HG02759 (cell line): ENCODE measurements around the gene SPINT2.

Source experiments
- ATAC-seq: cut with Tn5 transposase; IDR thresholded peaks from one replicate; pipeline ENCODE4 v1.9.1; 2021; ENCODE audit warnings: mild to moderate bottlenecking, moderate library complexity; ENCODE audit not compliant: unreplicated experiment

The SPINT2 gene

DNA sequence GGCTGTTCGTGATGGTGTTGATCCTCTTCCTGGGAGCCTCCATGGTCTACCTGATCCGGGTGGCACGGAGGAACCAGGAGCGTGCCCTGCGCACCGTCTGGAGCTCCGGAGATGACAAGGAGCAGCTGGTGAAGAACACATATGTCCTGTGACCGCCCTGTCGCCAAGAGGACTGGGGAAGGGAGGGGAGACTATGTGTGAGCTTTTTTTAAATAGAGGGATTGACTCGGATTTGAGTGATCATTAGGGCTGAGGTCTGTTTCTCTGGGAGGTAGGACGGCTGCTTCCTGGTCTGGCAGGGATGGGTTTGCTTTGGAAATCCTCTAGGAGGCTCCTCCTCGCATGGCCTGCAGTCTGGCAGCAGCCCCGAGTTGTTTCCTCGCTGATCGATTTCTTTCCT is 27.5 kb downstream of the SPINT2 start:
- ATAC-seq, result no peak

DNA sequence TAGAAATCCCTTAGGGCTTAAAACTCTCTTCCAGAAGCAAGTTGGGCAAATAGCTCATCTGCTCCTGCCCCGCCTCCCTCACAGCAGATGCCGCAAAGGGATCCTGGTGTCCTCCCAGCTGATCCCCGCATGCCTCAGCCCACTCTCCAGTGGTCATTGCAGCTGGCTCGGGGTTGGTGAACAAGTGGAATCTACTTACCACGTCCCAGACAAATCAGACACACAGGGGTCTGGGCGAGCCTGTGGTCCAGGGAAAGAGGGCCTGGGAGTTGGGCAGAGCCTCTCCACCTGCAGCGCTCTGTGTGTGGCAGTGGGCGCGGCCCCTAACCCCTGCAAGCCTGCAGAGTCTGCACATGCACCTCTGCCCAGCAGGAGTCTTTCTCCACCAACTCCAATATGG is 28.9 kb downstream of the SPINT2 start:
- ATAC-seq, result no peak

DNA sequence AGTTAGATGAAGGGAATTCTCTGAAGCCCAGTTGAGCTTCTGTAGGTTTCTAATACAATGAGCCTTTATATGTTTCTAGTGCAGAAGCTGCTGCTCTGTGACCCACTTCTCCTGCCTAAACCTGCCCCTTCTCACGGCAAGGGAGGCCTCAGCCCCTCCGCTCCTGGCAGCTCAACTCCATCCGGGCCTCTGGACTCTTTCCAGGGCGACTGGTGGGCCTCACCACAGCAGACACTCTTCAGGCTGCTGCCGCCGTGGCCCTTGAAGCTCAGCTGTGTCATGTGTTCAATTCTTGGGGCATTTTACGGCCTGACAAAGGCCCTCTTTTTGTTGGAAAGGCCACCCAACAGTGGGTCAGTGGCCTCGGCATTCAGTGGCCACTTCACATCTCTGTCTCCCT is 29.7 kb downstream of the SPINT2 start:
- ATAC-seq, result no peak

DNA sequence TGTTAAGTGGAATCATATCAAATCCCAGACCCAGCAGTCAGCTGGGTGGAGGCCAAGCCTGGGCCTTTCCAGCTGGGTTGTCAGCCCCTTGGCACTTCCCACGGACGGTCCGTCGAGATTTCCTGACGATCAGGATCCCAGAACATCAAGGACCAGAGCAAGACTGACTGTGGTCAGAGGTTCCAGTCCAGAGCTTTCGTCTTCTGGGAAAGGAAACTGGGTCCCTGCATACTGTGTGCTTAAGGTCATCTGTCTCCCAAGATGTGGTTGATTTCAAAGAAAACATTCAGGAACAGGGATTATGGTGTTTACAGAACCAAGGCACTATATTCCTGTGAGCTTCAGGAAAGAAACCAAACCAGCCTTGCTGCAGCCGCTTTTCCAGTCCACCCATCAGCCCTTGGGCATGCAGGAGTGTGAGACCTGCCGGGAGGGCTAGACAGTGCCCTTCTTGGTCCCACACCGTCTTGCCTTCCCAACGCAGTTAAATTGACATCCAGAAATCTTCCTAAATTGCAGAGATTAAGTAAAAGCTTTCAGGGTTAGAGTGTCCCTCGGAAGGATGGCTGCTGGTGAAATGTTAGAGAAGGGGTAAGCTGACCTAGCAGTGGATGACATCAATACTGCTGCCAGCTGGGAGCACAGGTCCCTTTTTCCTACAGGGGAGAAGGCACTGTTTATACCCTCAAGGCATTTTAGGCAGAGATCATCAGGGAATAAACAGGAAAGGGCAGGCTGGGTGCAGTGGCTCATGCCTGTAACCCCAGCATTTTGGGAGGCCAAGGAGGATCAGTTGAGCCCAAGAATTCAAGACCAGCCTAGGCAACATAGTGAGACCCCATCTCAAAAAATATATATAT is 34.7 kb downstream of the SPINT2 start:
- ATAC-seq, result no peak

DNA sequence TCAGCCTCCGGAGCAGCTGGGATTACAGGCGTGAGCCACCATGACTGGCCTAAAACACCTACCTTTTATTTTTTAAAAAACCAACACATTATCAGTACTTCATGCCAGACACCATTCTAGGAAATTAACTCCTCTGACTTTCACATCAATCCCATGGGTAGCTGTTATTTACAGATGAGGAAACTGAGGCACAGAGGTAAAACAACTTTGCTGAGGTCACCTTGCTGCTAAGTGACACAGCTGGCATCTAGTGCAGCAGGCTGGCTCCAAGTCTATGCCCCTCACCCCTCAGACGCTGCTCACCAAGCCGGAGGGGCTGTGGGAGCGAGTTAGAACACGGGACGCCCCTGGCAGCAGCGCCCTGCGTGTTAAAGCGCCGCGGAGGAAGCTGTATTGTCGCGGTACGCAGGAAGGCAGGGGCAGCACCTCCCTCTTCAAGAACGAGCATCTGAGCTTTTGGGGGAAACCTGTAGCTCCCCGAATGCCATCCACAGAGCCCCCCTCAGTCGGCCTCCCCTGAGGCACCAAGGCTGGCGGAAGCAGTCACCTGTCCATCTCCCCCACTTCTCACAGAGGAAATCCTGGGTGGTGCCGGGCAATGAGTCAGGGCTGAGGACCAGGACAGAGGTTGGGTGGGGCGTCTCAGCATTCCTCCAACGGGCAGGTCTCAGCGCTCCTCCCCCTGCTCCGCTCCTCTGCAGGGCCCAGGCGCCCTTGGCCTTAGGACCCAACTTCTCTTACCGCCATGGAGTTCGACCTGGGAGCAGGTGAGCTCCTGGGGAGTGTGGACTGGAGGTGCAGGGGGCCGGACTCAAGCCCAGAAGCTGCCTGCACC is 39.4 kb downstream of the SPINT2 start, which contains the start of gene C19orf33:
Gene C19orf33, plus strand, starts transcription at position 735 of the 835 bp plus-strand sequence. Its CDS starts 11 bp downstream, at position 746.
- ATAC-seq, result no peak

DNA sequence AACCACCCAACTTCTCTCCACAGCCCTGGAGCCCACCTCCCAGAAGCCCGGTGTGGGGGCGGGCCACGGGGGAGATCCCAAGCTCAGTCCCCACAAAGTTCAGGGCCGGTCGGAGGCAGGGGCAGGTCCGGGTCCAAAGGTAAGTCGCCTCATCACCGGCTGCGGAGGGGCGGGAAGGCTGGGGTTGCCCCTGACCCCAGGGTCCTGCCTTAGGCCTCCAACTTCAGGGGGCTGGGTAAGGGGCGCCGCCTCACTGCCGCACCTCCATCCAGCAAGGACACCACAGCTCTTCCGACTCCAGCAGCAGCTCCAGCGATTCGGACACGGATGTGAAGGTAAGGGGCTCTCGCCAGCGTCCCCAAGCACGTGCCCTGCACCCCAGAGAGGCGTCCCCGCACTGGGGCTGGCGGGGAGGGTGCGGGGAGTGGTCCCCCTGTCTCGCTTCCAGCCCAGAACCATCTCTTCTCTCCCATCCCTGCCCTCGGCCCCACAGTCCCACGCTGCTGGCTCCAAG is 40.0 kb downstream of the SPINT2 start:
- ATAC-seq, result no peak

DNA sequence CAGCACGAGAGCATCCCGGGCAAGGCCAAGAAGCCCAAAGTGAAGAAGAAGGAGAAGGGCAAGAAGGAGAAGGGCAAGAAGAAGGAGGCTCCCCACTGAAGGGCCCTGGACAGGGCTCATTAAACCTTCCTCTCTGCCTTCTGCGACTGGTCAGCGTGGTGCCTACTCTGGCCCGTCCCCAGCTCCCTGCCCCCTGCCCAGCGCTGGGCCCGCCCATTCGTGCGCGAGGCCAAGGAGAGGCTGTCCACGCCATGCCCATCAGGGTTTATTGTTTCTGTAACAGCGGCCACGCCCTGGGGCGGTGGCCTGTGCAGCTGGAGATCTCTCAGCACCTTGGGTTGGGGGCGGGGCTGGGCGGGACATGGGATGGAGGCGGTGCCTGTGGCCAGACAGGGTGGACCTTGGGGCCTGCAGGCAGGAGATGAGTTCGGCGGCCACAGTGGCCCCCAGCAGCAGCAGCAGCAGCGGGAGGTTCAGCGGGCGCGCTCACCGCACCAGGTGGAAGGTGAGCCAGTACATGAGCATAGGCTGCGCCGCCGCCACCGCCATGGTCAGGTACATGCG is 40.6 kb downstream of the SPINT2 start:
- ATAC-seq, result no peak

DNA sequence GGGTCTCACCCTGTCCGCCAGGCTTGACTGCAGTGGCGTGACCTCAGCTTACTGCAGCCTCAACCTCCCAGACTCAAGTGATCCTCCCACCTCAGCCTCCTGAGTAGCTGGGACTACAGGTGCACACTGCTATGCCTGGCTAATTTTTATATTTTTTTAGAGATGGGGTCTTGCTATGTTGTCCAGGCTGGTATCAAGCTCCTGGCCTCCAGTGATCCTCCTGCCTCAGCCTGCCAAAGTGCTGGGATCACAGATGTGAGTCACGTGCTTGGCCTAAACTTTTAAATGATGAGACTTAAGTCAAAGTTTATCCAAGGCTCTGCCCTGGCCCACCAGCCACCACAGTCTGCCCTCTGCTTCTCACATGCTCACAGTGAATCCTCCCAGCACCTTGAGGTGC is 41.9 kb downstream of the SPINT2 start:
- no peak for ATAC-seq

DNA sequence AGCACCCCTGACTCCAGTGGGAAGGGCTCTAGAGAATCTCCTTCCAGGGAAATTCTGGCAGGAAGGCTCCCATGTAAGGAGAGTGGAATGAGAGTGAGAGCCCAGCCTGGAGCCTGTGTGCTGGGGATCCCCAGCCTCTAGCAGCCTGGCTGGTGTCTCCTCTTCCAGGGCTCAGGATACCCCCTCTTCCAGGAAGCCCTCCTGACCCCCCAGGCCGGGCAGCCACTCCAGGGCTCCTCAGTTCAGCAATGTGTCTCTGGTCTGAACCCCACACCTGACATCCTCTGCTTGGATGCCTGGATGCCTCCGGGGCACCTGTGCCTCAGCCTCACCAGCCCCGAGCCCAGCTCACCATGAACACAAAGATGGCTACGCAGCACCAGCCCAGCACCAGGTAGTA is 42.7 kb downstream of the SPINT2 start:
- ATAC-seq, result no peak

DNA sequence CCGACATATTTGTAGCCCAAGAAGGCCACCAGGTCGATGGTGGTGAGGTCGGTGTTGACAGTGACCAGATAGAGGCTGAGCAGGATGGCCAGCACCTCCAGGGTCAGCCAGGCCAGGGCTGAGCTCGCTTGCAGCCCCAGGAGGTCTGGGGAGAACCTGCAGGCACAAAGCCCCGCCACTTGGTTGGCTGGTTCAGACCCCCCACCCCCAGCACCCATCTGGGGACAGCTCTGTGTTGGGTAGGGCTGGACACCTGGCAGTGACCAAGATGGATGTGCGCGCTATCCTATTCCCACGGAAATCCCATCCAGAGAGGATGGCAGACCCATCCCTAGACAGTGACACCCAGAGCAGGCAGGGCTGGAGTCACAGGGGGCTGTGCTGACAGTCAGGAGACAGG is 43.2 kb downstream of the SPINT2 start:
- ATAC-seq, result no peak

DNA sequence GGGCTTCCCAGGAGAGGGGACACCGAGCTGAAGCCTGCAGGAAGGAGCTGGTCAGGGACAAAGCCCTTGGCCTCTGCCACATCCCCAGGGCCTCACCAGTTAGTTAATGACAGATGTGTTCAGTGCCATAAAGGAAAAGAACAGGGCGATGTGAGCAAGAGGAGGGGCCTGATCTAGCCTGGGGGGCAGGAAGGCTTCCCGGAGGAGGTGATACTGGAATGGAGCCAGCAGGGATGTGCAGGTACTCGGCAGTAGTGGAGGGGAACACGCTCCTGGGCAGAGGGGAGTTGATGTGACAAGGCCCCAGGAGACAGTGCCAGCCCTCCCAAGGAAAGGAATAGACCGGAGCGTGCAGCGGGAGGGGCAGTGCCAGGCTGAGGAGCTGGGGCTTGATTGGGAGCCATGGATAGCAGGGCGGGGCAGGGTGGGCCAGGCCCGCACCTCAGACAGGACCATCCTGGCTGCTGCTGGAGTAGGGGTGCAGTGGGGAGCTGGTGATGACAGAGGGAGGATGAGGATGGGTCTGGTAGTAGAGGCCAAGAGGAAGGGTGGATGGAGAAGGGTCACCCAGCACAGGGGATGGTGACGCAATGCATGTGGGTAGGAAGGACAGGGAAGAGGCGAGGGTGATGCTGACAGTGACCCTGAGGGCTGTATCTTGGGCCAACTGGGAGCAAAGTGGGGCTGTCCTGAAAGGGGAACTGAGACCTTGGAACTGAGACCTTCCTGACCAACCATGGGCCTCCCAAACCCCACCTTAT is 43.8 kb downstream of the SPINT2 start:
- ATAC-seq, result no peak

DNA sequence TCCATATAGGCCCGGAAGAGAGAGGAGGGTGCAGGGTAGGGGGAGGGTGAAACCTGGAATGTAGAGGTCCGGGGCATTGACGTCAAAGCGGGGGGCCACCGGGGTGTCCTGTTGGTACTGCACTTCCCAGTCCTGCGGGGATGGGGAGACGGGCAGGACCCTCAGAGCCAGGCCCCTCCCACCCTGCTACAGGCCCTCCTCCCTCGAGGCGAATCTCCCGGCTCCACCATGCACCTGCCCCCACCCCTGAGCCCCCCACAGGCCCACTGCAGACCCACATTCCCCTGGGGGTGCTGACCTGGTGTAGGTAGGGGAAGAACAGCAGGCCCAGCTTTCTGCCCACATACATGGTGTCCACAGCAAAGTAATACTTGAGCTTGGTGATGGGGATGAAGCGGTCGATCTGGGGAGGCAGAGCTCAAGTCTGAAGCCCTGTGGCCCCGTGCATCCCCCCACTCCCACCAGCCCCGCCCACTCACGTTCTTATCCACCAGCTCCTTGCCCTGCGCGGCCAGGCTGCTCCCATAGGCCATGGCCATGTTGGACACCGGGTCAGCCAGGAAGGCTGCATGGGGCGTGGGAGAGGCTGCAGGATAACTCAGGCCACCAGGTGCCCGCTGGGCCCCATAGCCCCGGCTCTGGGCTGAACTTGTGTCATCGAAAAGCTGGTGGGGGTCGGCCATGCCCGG is 44.7 kb downstream of the SPINT2 start:
- ATAC-seq, result no peak

DNA sequence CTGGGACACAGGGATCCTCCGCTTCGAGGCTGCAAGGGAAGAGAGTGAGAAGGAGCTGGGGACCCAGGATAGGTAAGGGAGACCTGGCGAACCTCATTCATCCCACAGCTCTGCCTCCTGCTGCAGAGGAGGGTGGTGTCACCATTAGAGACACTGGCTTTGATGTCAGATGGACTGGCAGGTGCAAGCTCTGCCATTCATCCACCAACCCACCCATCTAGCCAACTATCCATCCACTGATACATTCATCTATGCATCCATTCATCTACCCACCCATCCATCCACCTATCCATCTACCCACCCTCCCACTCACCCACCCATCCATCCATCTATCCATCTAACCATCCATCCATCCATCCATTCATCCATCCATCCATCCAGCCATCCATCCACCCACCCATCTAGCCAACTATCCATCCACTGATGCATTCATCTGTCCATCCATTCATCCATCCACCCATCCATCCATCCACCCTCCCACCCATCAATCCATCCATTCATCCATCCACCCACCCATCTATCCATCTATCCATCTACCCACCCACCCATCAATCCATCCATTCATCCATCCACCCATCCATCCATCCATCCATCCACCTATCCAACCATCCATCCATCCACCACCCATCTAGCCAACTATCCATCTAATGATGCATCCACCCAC is 45.4 kb downstream of the SPINT2 start:
- no peak for ATAC-seq

DNA sequence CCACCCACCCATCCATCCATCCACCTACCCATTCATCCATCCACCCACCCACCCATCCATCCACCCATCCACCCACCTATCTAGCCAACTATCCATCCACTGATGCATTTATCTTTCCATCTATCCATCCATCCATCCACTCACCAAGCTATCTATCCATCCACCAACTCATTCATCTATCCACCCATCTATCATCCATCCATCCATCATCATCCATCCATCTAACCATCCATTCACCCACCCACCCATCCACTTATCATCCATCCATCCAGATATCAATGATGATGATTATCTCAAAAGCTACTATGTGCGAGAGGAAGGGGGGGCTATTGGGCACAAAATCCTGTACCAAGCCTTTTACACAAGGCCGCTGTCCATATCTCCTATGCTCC is 45.9 kb downstream of the SPINT2 start:
- no peak for ATAC-seq

DNA sequence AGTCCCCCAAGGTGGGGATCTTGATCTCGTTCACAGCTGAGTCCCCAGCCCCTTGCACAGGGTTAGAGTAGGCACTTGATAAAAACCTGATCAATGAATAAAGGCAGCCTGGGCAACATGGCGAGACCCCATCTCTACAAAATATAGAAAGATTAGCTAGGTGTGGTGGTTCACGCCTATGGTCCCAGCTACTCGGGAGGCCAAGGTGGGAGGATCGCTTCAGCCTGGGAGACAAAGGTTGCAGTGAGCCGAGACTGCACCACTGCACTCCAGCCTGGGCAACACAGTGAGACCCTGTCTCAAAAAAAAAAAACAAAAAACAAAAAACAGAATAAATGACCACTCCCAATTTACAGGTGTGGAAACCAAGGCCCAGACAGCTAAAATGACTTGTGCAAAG is 46.6 kb downstream of the SPINT2 start:
- no peak for ATAC-seq

DNA sequence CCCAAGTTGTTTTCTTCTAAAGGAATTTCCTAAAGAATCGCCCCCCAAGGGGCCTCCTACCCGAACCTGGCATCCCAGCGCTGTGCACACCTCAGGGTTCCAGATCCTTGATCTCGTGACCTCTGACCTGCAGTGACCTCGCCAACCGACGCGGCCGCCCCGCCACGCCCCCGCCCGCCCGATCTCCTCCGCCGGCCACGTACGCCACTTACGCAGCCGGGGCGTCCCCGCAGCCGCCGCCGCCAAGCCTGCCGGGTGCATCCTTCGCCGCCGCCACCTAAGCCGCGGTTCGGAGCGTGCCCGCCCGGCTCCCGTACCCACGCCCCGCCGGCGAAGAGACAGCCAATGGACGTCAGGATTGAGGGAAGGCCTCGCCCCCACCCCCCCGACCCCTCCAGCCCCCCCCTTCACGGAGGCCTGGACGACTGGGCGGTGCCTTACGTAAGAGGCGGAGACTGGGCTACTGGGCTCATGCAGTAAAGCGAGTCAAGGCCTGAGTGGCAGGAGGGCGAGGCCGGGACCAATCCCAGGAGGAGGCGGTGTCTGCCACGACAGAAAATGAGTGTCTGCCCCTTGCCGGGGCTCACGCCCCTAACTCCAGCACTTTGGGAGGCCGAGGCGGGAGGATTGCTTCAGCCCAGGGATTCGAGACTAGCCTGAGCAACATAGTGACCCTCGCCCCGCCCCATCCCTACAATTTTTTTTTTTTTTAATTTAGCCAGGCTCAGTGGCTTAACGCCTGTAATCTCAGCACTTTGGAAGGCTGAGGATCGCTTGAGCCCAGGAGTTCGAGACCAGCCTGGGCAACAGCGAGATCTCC is 51.5 kb downstream of the SPINT2 start, which contains the start of gene YIF1B:
Gene YIF1B, minus strand, starts transcription at position 291 of the 820 bp plus-strand sequence. Its CDS starts 30 bp downstream, at position 261.
- peak; percentile 87 for ATAC-seq

DNA sequence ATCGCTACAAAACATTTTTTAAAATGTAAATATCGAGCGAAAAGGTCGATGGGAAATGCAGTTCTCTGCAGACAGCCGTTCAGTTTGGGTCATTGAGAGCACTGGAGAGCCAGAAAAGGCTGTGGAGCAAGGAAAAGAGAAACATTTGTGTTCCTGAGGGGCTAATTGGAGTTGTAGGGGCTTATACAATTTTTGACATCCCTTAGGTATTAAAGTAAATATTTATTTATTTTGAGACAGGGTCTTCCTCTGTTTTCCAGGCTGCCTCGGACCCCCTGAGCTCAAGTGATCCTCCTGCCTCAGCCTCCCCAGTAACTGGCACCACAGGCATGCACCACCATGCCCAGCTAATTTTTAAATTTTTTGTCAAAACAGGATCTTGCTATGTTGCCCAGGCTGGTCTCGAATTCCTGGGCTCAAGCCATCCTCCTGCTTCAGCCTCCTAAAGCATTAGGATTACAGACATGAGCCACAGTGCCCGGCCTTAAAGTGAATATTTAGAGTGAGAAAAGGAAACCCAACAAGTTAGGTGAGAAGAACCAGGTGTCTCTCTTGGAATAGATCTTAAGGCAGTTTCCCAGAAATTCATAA is 52.2 kb downstream of the SPINT2 start:
- ATAC-seq, result peak; percentile 2

DNA sequence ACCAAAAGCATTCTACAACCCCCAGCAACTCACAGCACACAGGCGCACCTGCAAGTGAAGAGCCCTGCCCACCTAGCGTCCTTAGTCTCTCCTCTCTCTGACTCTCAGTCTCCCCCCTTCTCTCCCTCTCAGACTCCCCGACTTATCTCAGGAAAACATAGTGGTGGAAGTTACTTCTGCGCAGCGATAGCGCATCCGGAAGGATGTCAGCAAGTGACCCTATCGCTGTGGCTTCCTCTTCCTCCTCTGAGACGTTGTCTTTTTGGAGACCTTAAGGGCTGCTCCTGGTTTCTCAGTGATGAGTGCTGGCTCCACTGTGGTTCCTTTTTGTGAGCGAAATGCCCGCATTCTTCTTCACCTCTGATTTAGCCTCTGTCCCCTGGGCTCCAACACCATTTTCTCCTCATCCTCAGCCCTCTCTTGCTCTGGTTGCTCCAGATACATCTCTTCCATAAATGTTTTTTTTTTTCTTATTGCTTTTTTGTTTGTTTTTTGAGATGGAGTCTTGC is 52.8 kb downstream of the SPINT2 start:
- no peak for ATAC-seq
